BLaER1 treated with 17β-estradiol and CSF1 and Interleukin-3, amounts not matched to agents 10 nM and 100 nM (cell line): ENCODE data around the gene RFTN1.

Experiments used
- H3K27ac ChIP-seq, 11 experiments: shearing (Covaris generic); formaldehyde crosslinking; 2 replicates each; pipeline ENCODE4 v1.8.1; 2022
- H3K27me3 ChIP-seq, 11 experiments: shearing (Covaris generic); formaldehyde crosslinking; 2 replicates each; pipeline ENCODE4 v1.8.1; 2022
- H3K36me3 ChIP-seq, 11 experiments: shearing (Covaris generic); formaldehyde crosslinking; 2 replicates each; pipeline ENCODE4 v1.8.1; 2022
- H3K4me1 ChIP-seq, 10 experiments: shearing (Covaris generic); formaldehyde crosslinking; 2 replicates each; pipeline ENCODE4 v1.8.1; 2022
- H3K4me2 ChIP-seq, 11 experiments: shearing (Covaris generic); formaldehyde crosslinking; 2 replicates each; pipeline ENCODE4 v1.8.1; 2022
- H3K4me3 ChIP-seq, 10 experiments: shearing (Covaris generic); formaldehyde crosslinking; 2 replicates each; pipeline ENCODE4 v1.8.1; 2022
- H3K9ac ChIP-seq, 11 experiments: shearing (Covaris generic); formaldehyde crosslinking; 2 replicates each; pipeline ENCODE4 v1.8.1; 2022
- H3K9me3 ChIP-seq, 11 experiments: shearing (Covaris generic); formaldehyde crosslinking; replicated peaks in 1 of 11; 2 replicates each; pipeline ENCODE4 v1.8.1; 2022
- H4K20me1 ChIP-seq, 11 experiments: shearing (Covaris generic); formaldehyde crosslinking; 2 replicates each; pipeline ENCODE4 v1.8.1; 2022
- Cebpa-rat ChIP-seq, 11 experiments: shearing (Covaris generic); IDR thresholded peaks; 2 replicates each; pipeline ENCODE4 v1.8.1; 2022

The RFTN1 gene

DNA sequence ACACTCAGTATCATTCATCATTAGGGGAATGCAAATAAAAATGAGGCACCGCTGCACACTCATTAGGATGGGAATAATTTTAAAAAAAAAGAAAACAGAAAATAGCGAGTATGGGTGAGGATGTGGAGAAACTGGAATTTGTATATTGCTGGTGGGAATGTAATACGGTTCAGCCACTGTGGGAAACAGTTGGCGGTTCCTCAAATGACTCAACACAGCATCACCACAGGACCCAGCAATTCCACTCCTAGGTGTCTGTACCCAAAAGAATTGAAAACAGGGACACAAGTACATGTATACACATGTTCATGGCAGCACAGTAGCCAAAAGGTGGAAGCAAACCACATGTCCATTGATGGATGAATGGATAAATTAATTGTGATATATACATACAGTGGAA is 35.2 kb upstream of the RFTN1 start:
- no peak overlapping the region for H3K4me2 ChIP-seq
- no peak overlapping the region for H3K27ac ChIP-seq
- H3K36me3 ChIP-seq = no peaks in the 10 kb centered on the region
- no peak overlapping the region for H3K4me3 ChIP-seq
- H3K27me3 ChIP-seq = no peaks in the 10 kb centered on the region
- no peak overlapping the region for H3K9ac ChIP-seq
- peaks cover 0 to 5% (median 0%) of the 10 kb centered on the region in 10 experiments; a peak in 2 of 20 replicates for H3K4me1 ChIP-seq
- H3K9me3 ChIP-seq = no peaks in the 10 kb centered on the region
- H4K20me1 ChIP-seq = no peaks in the 10 kb centered on the region
- TF ChIP-seq Cebpa-rat (IDR thresholded peaks at IDR 0.05) = no peak

DNA sequence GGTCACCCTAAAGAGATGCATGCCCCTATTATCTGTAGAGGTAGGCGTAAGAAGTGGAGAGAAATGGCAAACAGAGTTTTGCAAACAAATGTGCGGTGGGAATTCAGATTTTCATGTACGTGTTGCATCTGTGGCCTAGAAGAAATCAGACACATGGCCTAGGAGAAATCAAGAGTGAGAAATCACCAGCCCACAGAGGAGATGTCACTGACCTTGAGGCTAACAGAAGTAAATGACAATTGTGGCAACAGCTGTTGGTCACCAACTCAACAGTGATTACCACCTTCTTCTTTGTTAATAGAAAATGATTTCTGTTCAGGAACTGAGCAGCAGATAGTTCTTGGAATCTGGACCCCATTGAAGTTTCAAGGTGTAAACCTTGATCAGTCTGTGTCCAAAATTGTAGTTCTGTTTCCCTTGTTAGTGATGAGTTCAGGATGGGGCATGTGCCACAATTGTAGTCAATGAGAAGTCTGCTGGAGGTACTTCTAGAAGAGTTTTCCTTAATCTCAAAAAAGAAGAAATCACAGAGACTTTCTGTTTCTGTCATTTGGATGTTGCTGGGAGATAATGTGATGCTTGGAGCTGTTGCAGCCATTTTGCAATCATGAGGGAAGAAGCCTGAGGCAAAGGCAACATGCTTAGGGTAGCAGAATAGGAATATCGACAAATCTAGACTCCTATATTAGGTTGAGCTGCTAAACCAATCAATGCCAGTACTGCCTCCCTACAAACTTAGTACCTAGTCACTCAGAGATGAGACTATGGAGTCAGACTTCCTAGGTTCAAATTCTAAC is 34.3 kb upstream of the RFTN1 start:
- Histone ChIP-seq H3K4me2 (no peak overlapping the region), H3K27ac (no peak overlapping the region), H3K4me3 (no peak overlapping the region), H3K36me3 (no peaks in the 10 kb centered on the region), H3K9ac (no peak overlapping the region), H4K20me1 (no peaks in the 10 kb centered on the region), H3K27me3 (no peaks in the 10 kb centered on the region), H3K4me1 (peaks cover 0 to 5% (median 0%) of the 10 kb centered on the region in 10 experiments; a peak in 2 of 20 replicates), H3K9me3 (no peaks in the 10 kb centered on the region)
- TF ChIP-seq Cebpa-rat (IDR thresholded peaks at IDR 0.05) = no peak

DNA sequence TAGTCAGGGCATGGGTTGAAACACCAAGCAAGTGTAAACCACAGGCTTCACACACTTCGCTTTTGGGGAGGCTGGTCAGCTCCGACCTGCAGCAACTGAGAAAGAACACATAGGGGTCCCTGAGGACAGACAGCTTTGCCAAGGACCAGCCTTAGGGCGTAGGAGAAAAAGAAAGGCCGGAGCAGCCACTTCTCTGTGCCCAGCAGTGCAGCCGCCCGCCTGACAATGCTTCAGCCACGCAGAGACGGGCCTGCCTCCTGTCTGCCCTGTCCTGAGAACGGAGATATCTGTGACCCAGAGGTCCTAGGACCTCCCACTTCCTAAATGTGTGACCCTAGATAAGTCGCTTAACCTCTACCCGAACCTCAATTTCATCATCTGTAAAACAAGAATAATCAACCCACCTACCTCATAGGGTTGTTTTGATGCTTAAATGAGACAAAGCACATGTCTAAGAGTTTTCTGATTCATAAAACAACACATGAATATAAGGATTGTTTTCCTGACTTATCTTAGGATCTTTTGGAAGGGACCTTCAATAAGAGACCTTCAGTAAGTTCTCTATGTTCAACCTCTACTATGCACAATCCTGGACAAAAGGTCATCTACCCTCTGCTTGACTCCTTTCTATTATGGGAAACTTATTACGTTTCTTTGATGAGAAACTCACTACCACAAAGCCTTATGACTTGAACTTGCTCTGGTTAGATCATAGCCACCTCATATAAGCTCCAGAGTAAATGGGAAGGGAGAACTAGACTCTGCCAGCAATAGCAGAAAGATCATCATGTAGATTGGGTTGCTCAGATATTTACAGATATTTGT is 32.9 kb upstream of the RFTN1 start:
- no peak for TF ChIP-seq Cebpa-rat (IDR thresholded peaks at IDR 0.05)
- Histone ChIP-seq H3K4me1 (peaks cover 0 to 5% (median 0%) of the 10 kb centered on the region in 10 experiments; a peak in 2 of 20 replicates), H3K4me2 (no peak overlapping the region), H3K27me3 (no peaks in the 10 kb centered on the region), H3K9me3 (no peaks in the 10 kb centered on the region), H4K20me1 (no peaks in the 10 kb centered on the region), H3K27ac (no peak overlapping the region), H3K4me3 (no peak overlapping the region), H3K9ac (no peak overlapping the region), H3K36me3 (no peaks in the 10 kb centered on the region)

DNA sequence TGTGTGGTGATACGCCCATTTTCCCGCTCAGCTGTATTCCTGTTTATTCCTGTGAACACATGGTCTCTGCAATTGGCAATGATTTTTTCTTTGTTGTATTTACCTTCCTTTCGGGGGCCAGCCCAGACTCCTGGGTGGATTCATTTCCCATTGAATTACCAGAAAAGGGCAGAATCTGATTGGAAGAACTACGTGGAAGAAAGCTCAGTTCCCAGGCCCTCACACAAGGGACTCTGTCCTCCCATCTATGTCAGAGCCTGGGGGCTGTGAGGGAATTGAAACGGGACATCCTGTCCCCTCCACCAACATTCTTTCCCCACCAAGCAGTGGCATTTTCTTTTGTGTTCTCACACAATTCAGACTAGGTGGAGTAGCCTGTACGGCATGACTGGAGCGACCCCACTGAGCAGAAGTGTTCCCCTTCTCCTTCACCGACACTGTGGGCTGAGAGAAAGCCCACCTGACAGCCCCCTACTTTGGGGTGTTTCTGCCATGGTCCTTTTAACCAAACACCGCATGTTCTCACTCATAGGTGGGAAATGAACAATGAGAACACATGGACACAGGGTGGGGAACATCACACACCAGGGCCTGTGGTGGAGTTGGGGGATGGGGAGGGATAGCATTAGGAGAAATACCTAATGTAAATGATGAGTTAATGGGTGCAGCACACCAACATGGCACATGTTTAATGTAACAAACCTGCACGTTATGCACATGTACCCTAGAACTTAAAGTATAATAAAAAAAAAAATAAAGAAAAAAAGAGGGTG is 32.1 kb upstream of the RFTN1 start:
- H3K9ac ChIP-seq = no peak overlapping the region
- no peaks in the 10 kb centered on the region for H3K9me3 ChIP-seq
- no peaks in the 10 kb centered on the region for H3K36me3 ChIP-seq
- peaks cover 0 to 5% (median 0%) of the 10 kb centered on the region in 10 experiments; a peak in 3 of 20 replicates for H3K4me1 ChIP-seq
- H3K4me2 ChIP-seq = no peak overlapping the region
- no peaks in the 10 kb centered on the region for H4K20me1 ChIP-seq
- H3K4me3 ChIP-seq = no peak overlapping the region
- TF ChIP-seq Cebpa-rat (IDR thresholded peaks at IDR 0.05) = no peak
- H3K27ac ChIP-seq = no peak overlapping the region
- H3K27me3 ChIP-seq = no peaks in the 10 kb centered on the region

DNA sequence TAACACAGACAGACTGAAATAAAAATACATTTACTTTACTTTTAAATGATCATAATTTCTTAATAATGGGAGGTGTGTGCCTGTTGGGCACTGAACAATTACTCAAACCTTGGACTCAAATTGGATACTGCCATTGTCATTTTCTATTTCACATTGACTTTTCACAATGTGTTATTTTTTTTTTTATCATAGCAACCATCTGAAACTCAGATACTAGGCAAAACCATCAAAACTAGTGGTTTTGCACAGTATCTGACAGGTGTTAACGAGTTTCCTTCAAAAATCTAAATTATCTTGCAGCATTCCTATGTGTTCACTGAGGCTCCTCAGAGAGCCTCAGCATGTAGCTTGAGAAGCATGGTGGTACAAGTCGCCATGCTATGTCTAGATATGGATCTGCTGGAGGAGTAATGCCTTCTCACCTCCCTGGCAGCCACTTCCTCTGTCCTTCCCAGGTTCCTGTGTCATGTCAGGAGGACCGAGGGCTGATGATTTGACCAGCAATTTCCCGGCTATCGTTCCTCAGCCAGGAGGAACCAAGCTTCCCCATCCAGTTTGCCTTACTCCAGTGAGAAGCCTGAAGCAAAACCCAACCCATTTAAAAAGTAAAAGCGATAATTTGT is 29.9 kb upstream of the RFTN1 start:
- Histone ChIP-seq H3K9me3 (no peaks in the 10 kb centered on the region), H3K36me3 (no peaks in the 10 kb centered on the region), H4K20me1 (no peaks in the 10 kb centered on the region), H3K4me2 (no peak overlapping the region), H3K27ac (no peak overlapping the region), H3K4me3 (no peak overlapping the region), H3K4me1 (peaks cover 0 to 6% (median 0%) of the 10 kb centered on the region in 10 experiments; a peak in 2 of 20 replicates), H3K9ac (no peak overlapping the region), H3K27me3 (no peaks in the 10 kb centered on the region)
- no peak for TF ChIP-seq Cebpa-rat (IDR thresholded peaks at IDR 0.05)

DNA sequence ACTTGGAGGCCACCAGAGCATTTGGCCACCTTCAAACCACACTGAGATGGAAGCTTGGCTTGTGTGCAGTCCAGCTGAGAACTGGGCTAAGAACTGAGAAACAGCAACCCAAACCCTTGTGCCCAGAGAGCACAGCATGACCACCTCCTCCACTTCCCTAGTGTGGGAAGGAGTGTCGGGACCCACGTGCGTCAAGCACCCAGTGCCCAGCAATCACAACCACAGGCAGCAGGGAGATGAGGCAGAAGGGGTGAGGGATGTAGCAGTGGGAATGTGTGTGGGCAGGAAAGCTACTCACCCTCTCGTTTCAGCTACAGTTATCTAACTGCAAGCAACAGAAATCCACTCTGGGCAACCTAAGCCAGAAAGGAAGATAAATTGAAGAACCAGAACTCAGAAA is 25.0 kb upstream of the RFTN1 start:
- Histone ChIP-seq H3K9ac (no peak overlapping the region), H3K9me3 (no peaks in the 10 kb centered on the region), H3K4me2 (peak overlapping the region in 1 of 11 experiments; percentile 12; a peak in 1 of 22 replicates), H3K36me3 (no peaks in the 10 kb centered on the region), H4K20me1 (no peaks in the 10 kb centered on the region), H3K4me3 (no peak overlapping the region), H3K4me1 (peaks cover 0 to 7% (median 5%) of the 10 kb centered on the region in 10 experiments; a peak in 7 of 20 replicates), H3K27ac (no peak overlapping the region), H3K27me3 (no peaks in the 10 kb centered on the region)
- no peak for TF ChIP-seq Cebpa-rat (IDR thresholded peaks at IDR 0.05)

DNA sequence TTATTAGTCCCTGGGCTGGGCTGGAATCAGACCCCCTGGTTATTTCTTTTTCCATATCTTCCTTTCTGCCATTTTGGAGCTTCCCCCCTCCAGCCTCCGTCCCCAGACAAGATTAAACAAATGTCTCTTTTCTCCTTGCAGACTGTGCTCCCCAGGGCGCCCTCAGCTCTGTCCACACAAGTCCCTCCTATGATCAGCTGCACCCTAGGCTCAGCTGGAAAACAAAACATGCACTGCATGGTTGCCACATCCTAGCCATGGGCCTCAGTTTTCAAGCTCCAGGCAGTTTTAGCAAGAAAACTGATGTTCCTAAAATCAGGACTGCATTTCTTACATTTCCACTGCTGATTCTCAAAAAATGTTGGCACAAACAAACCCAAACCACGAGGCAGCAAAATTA is 23.5 kb upstream of the RFTN1 start:
- no peak overlapping the region for H3K27ac ChIP-seq
- H3K9me3 ChIP-seq = no peaks in the 10 kb centered on the region
- no peaks in the 10 kb centered on the region for H3K36me3 ChIP-seq
- H3K4me3 ChIP-seq = no peak overlapping the region
- no peak overlapping the region for H3K4me2 ChIP-seq
- no peak overlapping the region for H3K9ac ChIP-seq
- peaks cover 0 to 9% (median 7%) of the 10 kb centered on the region in 10 experiments; a peak in 12 of 20 replicates for H3K4me1 ChIP-seq
- H4K20me1 ChIP-seq = no peaks in the 10 kb centered on the region
- no peaks in the 10 kb centered on the region for H3K27me3 ChIP-seq
- no peak for TF ChIP-seq Cebpa-rat (IDR thresholded peaks at IDR 0.05)

DNA sequence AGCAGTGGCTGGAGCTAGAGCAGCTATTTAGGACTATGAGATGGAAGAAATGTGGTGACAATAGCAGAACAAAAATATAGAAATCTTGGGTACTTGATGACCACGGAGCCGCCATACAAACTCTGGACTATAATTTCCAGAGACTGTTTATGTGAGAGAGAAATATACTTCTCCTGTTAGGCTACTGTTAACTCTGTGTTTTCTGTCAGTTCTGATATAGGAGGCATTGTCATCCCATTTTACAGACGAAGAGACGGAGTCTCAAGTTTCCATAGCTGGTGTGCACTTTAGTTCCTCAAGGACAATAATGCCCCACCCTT is 22.8 kb upstream of the RFTN1 start:
- no peak overlapping the region for H3K4me2 ChIP-seq
- peaks cover 0 to 14% (median 11%) of the 10 kb centered on the region in 10 experiments; a peak in 13 of 20 replicates for H3K4me1 ChIP-seq
- H3K4me3 ChIP-seq = no peak overlapping the region

More for the DNA sequence above, 22.8 kb upstream of the RFTN1 start:
- no peak for TF ChIP-seq Cebpa-rat (IDR thresholded peaks at IDR 0.05)
- Histone ChIP-seq H3K27me3 (no peaks in the 10 kb centered on the region), H3K9ac (no peak overlapping the region), H3K27ac (no peak overlapping the region), H3K9me3 (no peaks in the 10 kb centered on the region), H3K36me3 (no peaks in the 10 kb centered on the region), H4K20me1 (no peaks in the 10 kb centered on the region)
